IMR-90 (cell line): ENCODE results near the gene ZNF292. TPM values are rescaled to one million over a fixed set of nuclear protein-coding genes. Genes with fewer than 3 reads are reported as not detected.

Experiments
- ATAC-seq: fragments of 200-7000 bp; cut with Tn5 transposase; 2 replicates; pipeline ENCODE4 v1.9.1; 2020; ENCODE audit warnings: low read depth, mild to moderate bottlenecking, moderate library complexity
- BruUV-seq: library from RNA; stranded (reverse); fragments of 400-500 nt; replicated peaks from 2 replicates; lab custom pipeline; 2021; lab: Mats Ljungman, UMichigan
- CTCF ChIA-PET: fragments of 300-600 bp; formaldehyde crosslinking; extraction: SDS; loops from one replicate; lab custom pipeline; 2021; ENCODE audit warnings: antibody characterized with exemption; lab: Yijun Ruan, JAX
- POLR2A ChIA-PET: fragments of 300-600 bp; sonication (Branson Sonifier 250); formaldehyde crosslinking; loops from one replicate; lab custom pipeline; 2022; ENCODE audit warnings: antibody characterized with exemption; ENCODE audit not compliant: unreplicated experiment; lab: Charles Lee
- DNase-seq: peaks from one replicate; pipeline ENCODE4 v3.0.0; 2013
- H2AFZ ChIP-seq: replicated peaks from 2 replicates; pipeline ENCODE3; 2013; ENCODE audit warnings: low read length, mild to moderate bottlenecking; ENCODE audit not compliant: poor library complexity
- H2AK5ac ChIP-seq: 2 replicates; pipeline ENCODE4 v1.6.1; 2013; ENCODE audit warnings: low read depth, low read length, inconsistent platforms
- H2AK9ac ChIP-seq: replicated peaks from 2 replicates; pipeline ENCODE3; 2013; ENCODE audit warnings: mild to moderate bottlenecking, low read depth, low read length, moderate library complexity; ENCODE audit not compliant: poor library complexity
- H2BK120ac ChIP-seq: 2 replicates; pipeline ENCODE4 v1.6.1; 2013; ENCODE audit warnings: low read depth, low read length, inconsistent platforms
- H2BK15ac ChIP-seq: 3 replicates; pipeline ENCODE4 v1.6.1; 2013; ENCODE audit warnings: low read depth, low read length, inconsistent platforms
- H2BK20ac ChIP-seq: 2 replicates; pipeline ENCODE4 v1.6.1; 2013; ENCODE audit warnings: low read depth, mild to moderate bottlenecking, inconsistent platforms, low read length, moderate library complexity
- H2BK5ac ChIP-seq: 2 replicates; pipeline ENCODE4 v1.6.1; 2013; ENCODE audit warnings: mild to moderate bottlenecking, low read depth, low read length, inconsistent platforms; ENCODE audit not compliant: poor library complexity, severe bottlenecking
- H3K14ac ChIP-seq: replicated peaks from 2 replicates; pipeline ENCODE4 v1.6.1; 2013; ENCODE audit warnings: low read depth, low read length, inconsistent platforms
- H3K18ac ChIP-seq: 2 replicates; pipeline ENCODE4 v1.6.1; 2013; ENCODE audit warnings: low read depth, low read length, control low read depth
- H3K23ac ChIP-seq: 2 replicates; pipeline ENCODE4 v1.6.1; 2013; ENCODE audit warnings: low read depth, low read length, inconsistent platforms
- H3K27ac ChIP-seq: 2 replicates; pipeline ENCODE4 v1.5.1; 2013; ENCODE audit warnings: mild to moderate bottlenecking, control low read depth, low read length; ENCODE audit not compliant: insufficient read depth
- H3K27me3 ChIP-seq: 2 replicates; pipeline ENCODE4 v1.6.1; 2013; ENCODE audit warnings: low read length; ENCODE audit not compliant: control insufficient read depth, insufficient read depth
- H3K36me3 ChIP-seq: 2 replicates; pipeline ENCODE4 v1.6.1; 2013; ENCODE audit warnings: low read length, mixed read lengths; ENCODE audit not compliant: control insufficient read depth, insufficient read depth
- H3K4ac ChIP-seq: 2 replicates; pipeline ENCODE4 v1.6.1; 2013; ENCODE audit warnings: low read depth, low read length, inconsistent platforms
- H3K4me1 ChIP-seq: 2 replicates; pipeline ENCODE4 v1.6.1; 2013; ENCODE audit warnings: low read length, mixed read lengths; ENCODE audit not compliant: control insufficient read depth, insufficient read depth
- H3K4me2 ChIP-seq: 2 replicates; pipeline ENCODE4 v1.6.1; 2013; ENCODE audit warnings: low read depth, mild to moderate bottlenecking, control low read depth, low read length, moderate library complexity
- H3K4me3 ChIP-seq: 2 replicates; pipeline ENCODE4 v1.5.1; 2013; ENCODE audit warnings: low read depth, mild to moderate bottlenecking, control low read depth, low read length, moderate library complexity; ENCODE audit not compliant: insufficient read depth
- H3K56ac ChIP-seq: 2 replicates; pipeline ENCODE4 v1.6.1; 2013; ENCODE audit warnings: low read length, inconsistent platforms; ENCODE audit not compliant: insufficient read depth; ENCODE audit errors: extremely low read depth
- H3K79me1 ChIP-seq, 2 experiments: 2 replicates each; pipeline ENCODE4 v1.6.1; 2013; ENCODE audit warnings: low read length in 2 of 2, inconsistent platforms in 1 of 2, low read depth in 1 of 2
- H3K9ac ChIP-seq: 2 replicates; pipeline ENCODE4 v1.6.1; 2013; ENCODE audit warnings: low read depth, low read length, control low read depth
- H3K9me1 ChIP-seq: 2 replicates; pipeline ENCODE4 v1.6.1; 2013; ENCODE audit warnings: low read length, inconsistent platforms; ENCODE audit not compliant: insufficient read depth
- H3K9me3 ChIP-seq: 2 replicates; pipeline ENCODE4 v1.6.1; 2013; ENCODE audit warnings: low read length; ENCODE audit not compliant: control insufficient read depth, insufficient read depth
- H4K20me1 ChIP-seq: 2 replicates; pipeline ENCODE4 v1.6.1; 2013; ENCODE audit warnings: low read length, inconsistent platforms; ENCODE audit not compliant: insufficient read depth
- H4K5ac ChIP-seq: 2 replicates; pipeline ENCODE4 v1.6.1; 2013; ENCODE audit warnings: mild to moderate bottlenecking, low read depth, low read length, control low read depth
- H4K8ac ChIP-seq, 2 experiments: 2 replicates each; pipeline ENCODE4 v1.6.1; 2013; ENCODE audit warnings: low read depth in 2 of 2, low read length in 2 of 2, control low read depth in 1 of 2, inconsistent platforms in 1 of 2
- H4K91ac ChIP-seq: 2 replicates; pipeline ENCODE4 v1.6.1; 2013; ENCODE audit warnings: low read depth, low read length, inconsistent platforms; ENCODE audit not compliant: insufficient read depth
- BHLHE40 ChIP-seq: fragments of 150-350 bp; IDR thresholded peaks from 2 replicates; pipeline ENCODE4 v1.6.1; 2016; ENCODE audit warnings: mild to moderate bottlenecking, low read depth, low read length
- CEBPB ChIP-seq: IDR thresholded peaks from 2 replicates; pipeline ENCODE4 v1.6.1; 2012; ENCODE audit warnings: low read depth, low read length, improper control_type of control experiment
- CHD1 ChIP-seq: IDR thresholded peaks from 2 replicates; pipeline ENCODE4 v1.6.1; 2012; ENCODE audit warnings: low read depth, low read length, improper control_type of control experiment
- MXI1 ChIP-seq: IDR thresholded peaks from 2 replicates; pipeline ENCODE4 v1.6.1; 2012; ENCODE audit warnings: low read depth, mild to moderate bottlenecking, low read length, moderate library complexity, borderline replicate concordance
- NFE2L2 ChIP-seq: fragments of 150-350 bp; IDR thresholded peaks from 2 replicates; pipeline ENCODE4 v1.6.1; 2016; ENCODE audit warnings: low read depth, mild to moderate bottlenecking, low read length
- POLR2A ChIP-seq: IDR thresholded peaks from 2 replicates; pipeline ENCODE4 v1.6.1; 2012; ENCODE audit warnings: mild to moderate bottlenecking, low read depth, low read length
- RAD21 ChIP-seq: IDR thresholded peaks from 2 replicates; pipeline ENCODE4 v1.6.1; 2012; ENCODE audit warnings: low read length, improper control_type of control experiment
- RCOR1 ChIP-seq: IDR thresholded peaks from 2 replicates; pipeline ENCODE4 v1.6.1; 2012; ENCODE audit warnings: mild to moderate bottlenecking, low read length, improper control_type of control experiment; ENCODE audit not compliant: insufficient replicate concordance
- SMC3 ChIP-seq: fragments of 150-350 bp; IDR thresholded peaks from 2 replicates; pipeline ENCODE4 v1.6.1; 2016; ENCODE audit warnings: low read depth, mild to moderate bottlenecking, antibody characterized with exemption, low read length, moderate library complexity
- WGBS, 2 experiments: methylation state at CpG; one replicate each; pipeline versions ENCODE4 v1.1.5 to v1.1.7; 2013; ENCODE audit warnings: missing lambda C conversion rate in 2 of 2; ENCODE audit not compliant: insufficient read length in 1 of 2; ENCODE audit errors: extremely low coverage in 2 of 2; 5-methylcytosine and 5-hydroxymethylcytosine counted together
- dilution Hi-C: fragments of 300-500 bp; cut with HindIII; formaldehyde crosslinking; loops from one replicate; pipeline ENCODE4 v1.14.3; 2018; ENCODE audit warnings: low sequenced_read_pairs; ENCODE audit not compliant: unreplicated experiment
- in situ Hi-C: fragments of 300-500 bp; cut with MboI; formaldehyde crosslinking; loops from 3 replicates; pipeline ENCODE4 v1.14.3; 2019; ENCODE audit warnings: low sequenced_read_pairs, inconsistent platforms, mixed read lengths
- intact Hi-C: fragments of 100-400 bp; cut with micrococcal nuclease; formaldehyde crosslinking; loops from 2 replicates; pipeline ENCODE4 v1.10.0; 2022
- polyA plus RNA-seq, 3 experiments: library from polyadenylated mRNA; depleted of rRNA; stranded (reverse); fragments of >200 nt; gene quantifications; 2 replicates each; pipeline ENCODE4 v1.2.3, GENCODE V29; 2012; ENCODE audit warnings: low replicate concordance in 1 of 3
- total RNA-seq: library from RNA; depleted of rRNA; stranded (reverse); fragments of >200 nt; gene quantifications from 2 replicates; pipeline ENCODE4 v1.2.3, GENCODE V29; 2012
- TF ChIP-seq, protein P1 (sequence below): conservative IDR thresholded peaks from 2 replicates; pipeline ENCODE4 v1.5.1; 2012; ENCODE audit warnings: mild to moderate bottlenecking, low read depth, low read length, improper control_type of control experiment

ZNF292 gene
- total and polyA plus RNA-seq, 2 of the 4 experiments (the other 2 are of a cell fraction), result 5.5 to 28.3 TPM

GRCh38 chr6:87182940-87183339 is 27.6 kb downstream of the ZNF292 start:
- Histone ChIP-seq H2BK20ac (no peak overlapping the region), H3K27ac (no peak overlapping the region), H3K18ac (no peak overlapping the region), H4K8ac (no peak overlapping the region), H2AK5ac (no peak overlapping the region), H3K9me1 (peaks cover 10% of the 10 kb centered on the region), H3K23ac (no peak overlapping the region), H3K9ac (no peak overlapping the region), H3K14ac (no peak overlapping the region), H3K4me1 (no peaks in the 10 kb centered on the region), H4K20me1 (peaks cover 72% of the 10 kb centered on the region), H2BK15ac (no peak overlapping the region), H4K5ac (no peak overlapping the region), H2AFZ (no peak overlapping the region), H3K79me1 (peaks cover 14 to 69% of the 10 kb centered on the region in 2 experiments), H2BK5ac (no peak overlapping the region), H3K27me3 (no peaks in the 10 kb centered on the region), H2AK9ac (no peak overlapping the region), H3K36me3 (peaks cover 15% of the 10 kb centered on the region), H3K9me3 (no peaks in the 10 kb centered on the region), H3K56ac (no peak overlapping the region), H4K91ac (no peak overlapping the region), H3K4me3 (no peak overlapping the region), H3K4me2 (no peak overlapping the region), H2BK120ac (no peak overlapping the region), H3K4ac (no peak overlapping the region)
- in situ Hi-C loops (no loop called here), intact Hi-C loops (no loop called here), dilution Hi-C loops (no loop called here)
- POLR2A ChIA-PET, result no interaction called here
- DNase-seq, result no peak
- ATAC-seq, result no peak
- CTCF ChIA-PET, result no interaction called here
- whole genome bisulfite sequencing, 2 experiments, result no CpG with 5 or more reads among the region's 1 CpG
- no TSS peak for BruUV-seq
- TF ChIP-seq RCOR1, result no peak
- TF ChIP-seq MXI1, result no peak
- TF ChIP-seq BHLHE40, result no peak
- no peak for TF ChIP-seq CEBPB
- TF ChIP-seq POLR2A, result no peak
- TF ChIP-seq NFE2L2, result no peak
- TF ChIP-seq SMC3, result no peak
- TF ChIP-seq, protein P1, sequence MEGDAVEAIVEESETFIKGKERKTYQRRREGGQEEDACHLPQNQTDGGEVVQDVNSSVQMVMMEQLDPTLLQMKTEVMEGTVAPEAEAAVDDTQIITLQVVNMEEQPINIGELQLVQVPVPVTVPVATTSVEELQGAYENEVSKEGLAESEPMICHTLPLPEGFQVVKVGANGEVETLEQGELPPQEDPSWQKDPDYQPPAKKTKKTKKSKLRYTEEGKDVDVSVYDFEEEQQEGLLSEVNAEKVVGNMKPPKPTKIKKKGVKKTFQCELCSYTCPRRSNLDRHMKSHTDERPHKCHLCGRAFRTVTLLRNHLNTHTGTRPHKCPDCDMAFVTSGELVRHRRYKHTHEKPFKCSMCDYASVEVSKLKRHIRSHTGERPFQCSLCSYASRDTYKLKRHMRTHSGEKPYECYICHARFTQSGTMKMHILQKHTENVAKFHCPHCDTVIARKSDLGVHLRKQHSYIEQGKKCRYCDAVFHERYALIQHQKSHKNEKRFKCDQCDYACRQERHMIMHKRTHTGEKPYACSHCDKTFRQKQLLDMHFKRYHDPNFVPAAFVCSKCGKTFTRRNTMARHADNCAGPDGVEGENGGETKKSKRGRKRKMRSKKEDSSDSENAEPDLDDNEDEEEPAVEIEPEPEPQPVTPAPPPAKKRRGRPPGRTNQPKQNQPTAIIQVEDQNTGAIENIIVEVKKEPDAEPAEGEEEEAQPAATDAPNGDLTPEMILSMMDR, result no peak
- TF ChIP-seq RAD21, result no peak
- no peak for TF ChIP-seq CHD1
